Measurements from ENCODE around the gene MASP1. TPM values are rescaled to one million over a fixed set of nuclear protein-coding genes. Genes with fewer than 3 reads are reported as not detected.

MASP1 gene
- total RNA-seq, 2 experiments from 2014 or later: not detected

GRCh38 chr3:187185759-187186158 is 105.8 kb downstream of the MASP1 start:
- BruUV-seq (replicated peaks): no TSS peak
- Histone ChIP-seq H4K20me1 (ENCODE audit: insufficient read depth, low read length) (no peaks in the 10 kb centered on the region), H2AFZ (ENCODE audit: low read length) (no peak overlapping the region), H3K36me3 (ENCODE audit: insufficient read depth, low read length) (no peaks in the 10 kb centered on the region), H3K4me1 (ENCODE audit: insufficient read depth, low read length, poor library complexity, severe bottlenecking) (peaks cover 40% of the 10 kb centered on the region), H3K27ac (ENCODE audit: low read depth, low read length, poor library complexity, severe bottlenecking) (no peak overlapping the region), H3K9me3 (ENCODE audit: low read length) (no peaks in the 10 kb centered on the region; the same call in 1 of the 2 replicates), H3K4me3 (ENCODE audit: low read depth, low read length, poor library complexity, severe bottlenecking) (no peak overlapping the region), H3K9me2 (ENCODE audit: insufficient read depth, low read length) (no peaks in the 10 kb centered on the region), H3K79me2 (ENCODE audit: insufficient read depth, low read depth, low read length) (no peaks in the 10 kb centered on the region), H3K4me2 (ENCODE audit: low read length) (no peak overlapping the region)
- no peak for DNase-seq (ENCODE audit: low spot score)
- CTCF ChIA-PET (ENCODE audit: unreplicated experiment): no interaction called here
- no peak for TF ChIP-seq EZH2phosphoT487 (IDR thresholded peaks at IDR 0.05; ENCODE audit: borderline replicate concordance, low read depth, low read length)
- no peak for TF ChIP-seq CTCF (conservative IDR thresholded peaks at IDR 0.05; ENCODE audit: low read length)
- POLR2A ChIA-PET: interaction anchor here (1.6 kb wide), 1 partner anchor 15 kb away, joined by 5 read pairs; no protein-coding TSS in a partner anchor
- intact Hi-C loops (cut with micrococcal nuclease; ENCODE audit: unreplicated experiment): no loop called here

Other genes with a start within 250 kb of the MASP1 start
- 79.2 and 92.2 TPM in 2 replicates for gene RPL39L, start 152.2 kb downstream of the MASP1 start, total RNA-seq (2014; rRNA removed; shearing (Covaris generic))
- gene RPL39L, start 152.2 kb downstream of the MASP1 start, total RNA-seq (2022): 46.2 and 46.5 TPM in 2 replicates
- not detected in 2 replicates for gene RTP1, start 94.3 kb downstream of the MASP1 start, total RNA-seq (2014; rRNA removed; shearing (Covaris generic))
- gene RTP1, start 94.3 kb downstream of the MASP1 start, total RNA-seq (2022): not detected in 2 replicates
- 0.10 and 0.13 TPM in 2 replicates for gene RTP4, start 76.6 kb upstream of the MASP1 start, total RNA-seq (2014; rRNA removed; shearing (Covaris generic))
- gene RTP4, start 76.6 kb upstream of the MASP1 start, total RNA-seq (2022): not detected in 2 replicates

All from OCI-LY7 (cell line).